ENCODE results near the gene HTN3.
"Not testable (repeated sequence)": the region's sequence is repeated elsewhere in the genome, so short reads cannot be mapped to it uniquely, and the experiment has no call there.

Gene HTN3

DNA sequence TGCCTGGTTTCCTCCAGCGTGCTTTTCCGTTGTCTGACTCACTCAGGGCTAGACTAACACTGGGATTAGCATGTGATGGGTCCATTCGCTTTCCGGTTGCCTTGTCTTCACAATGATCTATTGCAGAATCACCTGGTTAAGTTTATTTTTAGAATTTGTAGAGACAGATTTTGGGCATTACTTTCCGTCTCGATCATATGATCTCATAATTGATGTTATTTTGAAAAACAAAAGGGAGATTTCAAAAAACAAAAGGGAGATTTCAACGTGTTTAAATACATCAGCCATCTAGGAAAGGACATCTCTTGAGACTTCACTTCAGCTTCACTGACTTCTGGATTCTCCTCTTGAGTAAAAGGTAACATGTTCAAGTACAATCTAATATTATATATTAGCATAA, at the start of gene HTN3:
TSS of gene HTN3 (plus strand) at position 301 of the 400 bp plus-strand sequence. CDS start 2,282 bp downstream, outside the sequence.
- not testable (repeated sequence) for DNase-seq

GRCh38 chr4:69984030-69984443, 44.2 kb upstream of the HTN3 start:
- DNase-seq: no peak

GRCh38 chr4:69986663-69987062, 41.6 kb upstream of the HTN3 start:
- DNase-seq: no peak

GRCh38 chr4:69991016-69991415, 37.2 kb upstream of the HTN3 start:
- DNase-seq: no peak

- DNase-seq: no peak
These were observed 33.5 kb upstream of the HTN3 start for GRCh38 chr4:69994782-69995181.

GRCh38 chr4:69995526-69996016, 32.7 kb upstream of the HTN3 start, which contains the start of gene STATH:
TSS of gene STATH (plus strand) at chr4:69995966. CDS start at chr4:69998438, 2,472 bp downstream.
- no peak for DNase-seq

GRCh38 chr4:69999420-69999819, 28.8 kb upstream of the HTN3 start:
- DNase-seq: no peak

DNA sequence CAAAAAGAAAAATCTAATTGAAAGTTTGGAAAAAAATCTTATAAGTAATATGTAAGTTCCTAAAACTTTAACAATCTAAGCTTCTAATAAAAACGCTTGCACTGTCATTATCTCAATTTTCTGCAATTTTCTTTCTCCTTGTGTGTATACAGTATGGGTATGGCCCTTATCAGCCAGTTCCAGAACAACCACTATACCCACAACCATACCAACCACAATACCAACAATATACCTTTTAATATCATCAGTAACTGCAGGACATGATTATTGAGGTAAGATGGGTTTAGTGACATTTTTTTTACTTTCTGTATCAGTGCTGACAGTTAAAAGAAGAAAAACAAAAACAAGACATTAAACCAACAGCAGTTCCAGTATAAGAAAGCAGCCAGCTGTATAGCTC, 27.5 kb upstream of the HTN3 start:
- no peak for DNase-seq

DNA sequence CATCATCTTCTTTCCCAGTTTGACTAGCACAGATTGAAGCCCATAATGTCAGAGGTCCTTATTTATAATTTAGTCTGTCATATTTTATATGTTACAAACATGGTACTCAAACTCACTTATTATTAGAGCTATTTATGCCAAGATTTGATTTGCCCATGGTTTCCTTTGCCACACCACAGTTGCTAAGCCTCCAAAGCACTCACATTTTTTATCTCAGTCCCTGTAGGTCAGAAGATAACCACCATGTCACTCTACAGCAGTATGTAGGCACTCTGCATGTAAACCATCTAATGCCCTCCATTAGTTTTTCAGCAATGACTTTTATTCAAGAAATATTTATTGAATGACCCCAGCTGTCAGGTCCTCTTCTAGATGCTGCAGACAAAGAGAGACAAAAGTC, 25.8 kb upstream of the HTN3 start:
- no peak for DNase-seq

DNA sequence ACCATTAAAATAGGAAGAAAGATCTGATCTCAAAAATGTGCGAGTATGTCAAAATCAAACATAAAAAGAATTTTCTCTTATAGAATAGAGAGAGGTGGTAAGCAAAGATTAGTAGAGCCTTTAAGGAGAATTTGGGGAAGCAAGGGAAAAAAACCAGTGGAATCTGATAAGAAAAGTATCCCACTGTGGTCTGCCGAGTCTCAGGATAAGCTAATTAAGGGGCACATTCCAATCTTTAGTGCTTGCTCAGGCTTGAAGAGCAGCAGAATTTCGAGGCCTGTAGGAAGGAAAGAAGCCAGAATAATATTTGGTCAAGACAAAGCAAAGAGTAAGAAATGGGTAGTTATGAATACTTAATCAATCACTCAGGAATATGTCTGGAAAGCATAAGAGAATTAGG, 19.5 kb upstream of the HTN3 start:
- DNase-seq: no peak

DNA sequence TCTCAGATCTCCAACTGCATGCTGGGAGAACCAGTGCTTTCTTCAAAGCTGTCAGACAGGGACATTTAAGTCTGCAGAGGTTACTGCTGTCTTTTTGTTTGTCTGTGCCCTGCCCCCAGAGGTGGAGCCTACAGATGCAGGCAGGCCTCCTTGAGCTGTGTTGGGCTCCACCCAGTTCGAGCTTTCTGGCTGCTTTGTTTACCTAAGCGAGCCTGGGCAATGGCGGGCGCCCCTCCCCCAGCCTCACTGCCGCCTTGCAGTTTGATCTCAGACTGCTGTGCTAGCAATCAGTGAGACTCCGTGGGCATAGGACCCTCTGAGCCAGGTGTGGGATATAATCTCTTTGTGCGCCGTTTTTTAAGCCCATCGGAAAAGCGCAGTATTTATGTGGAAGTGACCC, 9.3 kb upstream of the HTN3 start:
- not testable (repeated sequence) for DNase-seq

DNA sequence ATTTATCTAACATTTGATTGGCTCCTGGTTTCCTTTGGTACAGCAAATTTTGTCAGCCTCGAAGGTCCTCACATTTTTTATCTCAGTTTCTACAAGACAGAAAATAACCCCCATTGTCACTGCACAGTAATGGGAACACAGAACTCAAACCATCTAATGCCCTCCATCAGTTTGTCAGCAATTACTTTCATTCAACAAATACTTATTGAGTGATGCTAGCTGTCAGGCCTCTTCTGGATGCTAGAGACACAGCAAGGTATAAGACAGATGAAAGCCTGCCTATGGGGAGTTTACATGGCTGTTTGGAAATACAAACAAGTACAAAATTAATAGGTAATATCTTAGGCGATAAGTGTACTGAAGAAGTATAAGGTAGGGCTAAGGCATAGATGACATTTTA, 5.0 kb upstream of the HTN3 start:
- no peak for DNase-seq

GRCh38 chr4:70027011-70027410, 1.2 kb upstream of the HTN3 start:
- DNase-seq: no peak

DNA sequence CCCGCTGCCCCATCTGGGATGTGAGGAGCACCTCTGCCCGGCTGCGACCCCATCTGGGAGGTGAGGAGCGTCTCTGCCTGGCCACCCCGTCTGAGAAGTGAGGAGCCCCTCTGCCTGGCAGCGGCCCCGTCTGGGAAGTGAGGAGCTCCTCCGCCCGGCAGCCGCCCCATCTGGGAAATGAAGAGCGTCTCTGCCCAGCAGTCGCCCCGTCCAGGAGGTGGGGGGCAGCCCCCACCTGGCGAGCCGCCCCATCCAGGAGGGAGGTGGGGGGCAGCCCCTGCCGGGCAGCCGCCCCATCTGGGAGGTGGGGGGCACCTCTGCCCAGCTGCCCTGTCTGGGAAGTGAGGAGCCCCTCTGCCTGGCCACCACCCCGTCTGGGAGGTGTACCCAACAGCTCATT, 9.3 kb downstream of the HTN3 start:
- DNase-seq: not testable (repeated sequence)

- not testable (repeated sequence) for DNase-seq
These were observed 11.7 kb downstream of the HTN3 start for GRCh38 chr4:70039928-70040327.

GRCh38 chr4:70041652-70042286, 13.5 kb downstream of the HTN3 start:
- no peak for DNase-seq

DNA sequence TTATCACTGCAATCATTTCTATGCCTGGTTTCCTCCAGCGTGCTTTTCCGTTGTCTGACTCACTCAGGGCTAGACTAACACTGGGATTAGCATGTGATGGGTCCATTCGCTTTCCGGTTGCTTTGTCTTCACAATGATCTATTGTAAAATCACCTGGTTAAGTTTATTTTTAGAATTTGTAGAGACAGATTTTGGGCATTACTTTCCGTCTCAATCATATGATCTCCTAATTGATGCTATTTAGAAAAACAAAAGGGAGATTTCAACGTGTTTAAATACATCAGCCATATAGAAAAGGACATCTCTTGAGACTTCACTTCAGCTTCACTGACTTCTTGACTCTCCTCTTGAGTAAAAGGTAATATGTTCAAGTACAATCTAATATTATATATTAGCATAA, 21.9 kb downstream of the HTN3 start, which contains the start of gene HTN1:
TSS of gene HTN1 (plus strand) at position 301 of the 400 bp plus-strand sequence. CDS start 2,639 bp downstream, outside the sequence.
- DNase-seq: not testable (repeated sequence)

GRCh38 chr4:70056534-70056933, 28.3 kb downstream of the HTN3 start:
- DNase-seq: not testable (repeated sequence)

GRCh38 chr4:70057651-70058050, 29.4 kb downstream of the HTN3 start:
- DNase-seq: no peak

DNA sequence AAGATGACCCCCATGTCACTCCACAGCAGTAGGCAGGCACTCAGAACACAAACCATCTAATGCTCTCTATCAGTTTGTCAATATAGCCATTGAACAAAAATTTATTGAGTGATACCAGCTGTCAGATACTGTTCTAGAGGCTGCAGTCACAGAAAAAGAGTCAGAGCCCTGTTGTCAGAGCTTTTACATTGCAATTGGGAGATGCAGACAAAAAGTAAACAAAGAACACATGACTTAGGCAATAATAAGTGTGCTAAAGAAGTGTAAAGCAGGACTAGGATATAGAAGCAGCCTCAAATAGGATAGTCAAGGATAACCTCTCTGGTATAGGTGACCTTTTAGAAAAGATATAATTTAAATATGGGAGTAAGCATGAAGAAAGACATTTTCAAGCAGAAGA, 30.9 kb downstream of the HTN3 start:
- DNase-seq: no peak

DNA sequence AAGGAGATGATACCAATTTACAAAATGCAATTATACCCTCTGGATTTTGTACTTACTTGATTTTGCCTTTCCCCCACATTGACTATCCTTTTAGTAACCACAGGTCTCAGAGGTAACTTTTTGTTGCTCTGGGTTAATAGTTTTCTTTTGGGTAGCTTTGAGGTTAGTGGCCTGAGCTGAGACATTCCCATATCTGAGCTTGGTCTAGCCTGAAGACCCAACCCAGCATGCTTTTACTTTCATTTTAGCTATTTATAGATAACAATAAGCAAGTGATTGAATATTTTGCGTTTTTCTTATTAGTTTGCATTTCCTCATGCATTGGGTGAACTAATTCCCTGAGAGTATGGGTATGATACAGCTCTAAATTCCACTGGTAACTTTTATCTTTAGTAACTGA, 33.7 kb downstream of the HTN3 start:
- DNase-seq: no peak

- DNase-seq: no peak
These were observed 51.9 kb downstream of the HTN3 start for GRCh38 chr4:70080205-70080604.
